ENCODE results near the gene TRERF1.

The TRERF1 gene

GRCh38 chr6:42426191-42426590, 25.5 kb downstream of the TRERF1 start:
- no peak for DNase-seq (ENCODE audit: low read depth in 3 of 3)

GRCh38 chr6:42424906-42425474, 26.7 kb downstream of the TRERF1 start:
- DNase-seq (ENCODE audit: low read depth in 3 of 3): no peak

- no peak for DNase-seq (ENCODE audit: low read depth in 3 of 3)
Measured at GRCh38 chr6:42423244-42423643, 28.5 kb downstream of the TRERF1 start.

GRCh38 chr6:42420741-42421140, 31.0 kb downstream of the TRERF1 start:
- DNase-seq (ENCODE audit: low read depth in 3 of 3): no peak

GRCh38 chr6:42419490-42420280, 32.0 kb downstream of the TRERF1 start:
- no peak for DNase-seq (ENCODE audit: low read depth in 3 of 3)

GRCh38 chr6:42418724-42419123, 33.0 kb downstream of the TRERF1 start:
- no peak for DNase-seq (ENCODE audit: low read depth in 3 of 3)

- DNase-seq (ENCODE audit: low read depth in 3 of 3): peak in 1 of 3 experiments; percentile 28
Measured at GRCh38 chr6:42417641-42418112, 34.0 kb downstream of the TRERF1 start.

GRCh38 chr6:42411406-42411805, 40.3 kb downstream of the TRERF1 start:
- no peak for DNase-seq (ENCODE audit: low read depth in 3 of 3)

GRCh38 chr6:42410861-42411260, 40.9 kb downstream of the TRERF1 start:
- no peak for DNase-seq (ENCODE audit: low read depth in 3 of 3)

- DNase-seq (ENCODE audit: low read depth in 3 of 3): no peak
Measured at GRCh38 chr6:42409581-42409980, 42.1 kb downstream of the TRERF1 start.

- no peak for DNase-seq (ENCODE audit: low read depth in 3 of 3)
Measured at GRCh38 chr6:42407379-42407778, 44.3 kb downstream of the TRERF1 start.

GRCh38 chr6:42406306-42407280, 45.1 kb downstream of the TRERF1 start:
- DNase-seq (ENCODE audit: low read depth in 3 of 3): no peak

GRCh38 chr6:42405021-42405420, 46.7 kb downstream of the TRERF1 start:
- DNase-seq (ENCODE audit: low read depth in 3 of 3): no peak

GRCh38 chr6:42404484-42404883, 47.2 kb downstream of the TRERF1 start:
- DNase-seq (ENCODE audit: low read depth in 3 of 3): no peak

GRCh38 chr6:42403831-42404230, 47.9 kb downstream of the TRERF1 start:
- no peak for DNase-seq (ENCODE audit: low read depth in 3 of 3)

- no peak for DNase-seq (ENCODE audit: low read depth in 3 of 3)
Measured at GRCh38 chr6:42403421-42403820, 48.3 kb downstream of the TRERF1 start.

GRCh38 chr6:42402184-42402583, 49.5 kb downstream of the TRERF1 start:
- peak in 2 of 3 experiments; percentile 24 to 49 for DNase-seq (ENCODE audit: low read depth in 3 of 3)

- no peak for DNase-seq (ENCODE audit: low read depth in 3 of 3)
Measured at GRCh38 chr6:42401613-42401951, 50.1 kb downstream of the TRERF1 start.

- DNase-seq (ENCODE audit: low read depth in 3 of 3): no peak
Measured at GRCh38 chr6:42400886-42401612, 50.7 kb downstream of the TRERF1 start.

GRCh38 chr6:42400061-42400760, 51.5 kb downstream of the TRERF1 start:
- DNase-seq (ENCODE audit: low read depth in 3 of 3): no peak

GRCh38 chr6:42396720-42397119, 55.0 kb downstream of the TRERF1 start:
- DNase-seq (ENCODE audit: low read depth in 3 of 3): no peak

All from stimulated activated CD4-positive, alpha-beta T cell treated with anti-CD3 and anti-CD28 coated beads, TNF-alpha, amount 100 ng/mL, for 4 hours (primary cell).